ENCODE measurements around the gene STAT4. TPM values are rescaled to one million over a fixed set of nuclear protein-coding genes. Genes with fewer than 3 reads are reported as not detected.

Gene STAT4
- total RNA-seq, 1 experiment from 2014 or later, result 0.33 TPM

DNA sequence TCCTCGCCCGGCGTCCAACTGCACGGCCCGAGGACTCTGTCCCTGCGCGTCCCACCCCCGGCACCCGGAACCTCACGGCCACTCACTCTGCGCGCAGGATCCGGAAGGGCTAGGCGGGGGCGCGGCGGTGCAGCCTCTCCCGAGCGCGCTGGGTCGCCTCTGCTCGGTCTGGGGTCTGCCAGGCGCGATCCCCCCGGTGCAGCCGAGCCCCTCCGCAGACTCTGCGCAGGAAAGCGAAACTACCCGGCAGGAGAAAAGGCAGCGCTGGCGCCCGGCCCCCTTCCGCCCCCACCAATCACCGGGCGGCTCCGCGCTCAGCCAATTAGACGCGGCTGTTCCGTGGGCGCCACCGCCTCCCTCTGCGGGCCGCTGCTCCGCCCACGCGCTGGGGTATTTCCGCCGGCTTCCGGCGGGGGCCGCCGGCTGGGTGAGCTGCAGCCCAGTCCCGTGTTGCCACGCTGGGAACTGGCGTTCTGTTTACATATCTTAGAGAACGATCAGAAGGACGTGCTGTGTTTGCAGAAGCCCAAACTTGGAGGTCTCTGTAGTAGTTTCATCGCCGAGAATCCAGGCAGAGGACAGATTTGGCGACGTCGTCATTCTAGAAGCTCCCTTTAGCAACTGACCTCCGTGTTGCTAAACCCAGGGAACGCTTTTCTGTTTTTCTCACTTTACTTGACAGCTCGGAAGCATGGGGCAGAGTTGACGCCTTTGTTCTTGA is 136.7 kb downstream of the STAT4 start, which contains the start of gene STAT1:
Gene STAT1 (minus strand): TSS at position 240 of the 721 bp plus-strand sequence. CDS start 4,168 bp downstream, outside the sequence.
- peak; percentile 95 for DNase-seq
- H3K14ac ChIP-seq (ENCODE audit: insufficient read depth, low read length), result 0 out of 2 replicates have a peak within 1 kb of the TSS, but pooled peaks have one; percentile 59
- H3T11ph ChIP-seq (ENCODE audit: low read length), result no peak within 1 kb of the TSS
- H4K8ac ChIP-seq (replicated peaks; ENCODE audit: insufficient read length, low read depth, low read length), result no peak within 1 kb of the TSS
- H3K56ac ChIP-seq (ENCODE audit: insufficient read length, low read depth, low read length), result no peak within 1 kb of the TSS
- peak within 1 kb of the TSS; percentile 14 for H3K27ac ChIP-seq (ENCODE audit: insufficient read length, low read depth, low read length)
- H3K4me3 Mint-ChIP-seq, result no peak within 1 kb of the TSS
- H3K9me3 ChIP-seq (ENCODE audit: control insufficient read depth, low read depth, low read length), result no peaks in the 10 kb centered on the region
- H2BK5ac ChIP-seq (ENCODE audit: insufficient read length, low read length), result no peak within 1 kb of the TSS
- peaks cover 9% of the 10 kb centered on the region for H3K27me3 Mint-ChIP-seq (ENCODE audit: low read depth)
- H3K23ac ChIP-seq (ENCODE audit: insufficient read length, low read depth, low read length), result no peak within 1 kb of the TSS
- no peak within 1 kb of the TSS for H2BK20ac ChIP-seq (ENCODE audit: low read depth, low read length, poor library complexity, severe bottlenecking)
- H2AK5ac ChIP-seq (ENCODE audit: insufficient read length, low read length), result no peak within 1 kb of the TSS
- peak within 1 kb of the TSS; percentile 66 for H3K9ac ChIP-seq (ENCODE audit: extremely low read depth, insufficient read length, low read length)
- H3K18ac ChIP-seq (ENCODE audit: insufficient read length, low read depth, low read length), result peak within 1 kb of the TSS; percentile 23
- no peak within 1 kb of the TSS for H3K27ac Mint-ChIP-seq
- H3K36me3 Mint-ChIP-seq (ENCODE audit: insufficient read depth in 1 of 3, low read depth in 3 of 3), result peaks cover 0 to 13% (median 4%) of the 10 kb centered on the region in 3 experiments; a peak in 3 of 7 replicates
- peaks cover 7% of the 10 kb centered on the region for H3K23me2 ChIP-seq (ENCODE audit: insufficient read length, low read depth, low read length, poor library complexity, severe bottlenecking)
- H4K20me1 ChIP-seq (ENCODE audit: control insufficient read depth, insufficient read depth, insufficient read length), result no peaks in the 10 kb centered on the region
- no peaks in the 10 kb centered on the region for H3K79me1 ChIP-seq (ENCODE audit: insufficient read depth, low read depth, low read length, poor library complexity, severe bottlenecking)
- no peak within 1 kb of the TSS for H2AFZ ChIP-seq (ENCODE audit: low read length)
- no peak within 1 kb of the TSS for H4K91ac ChIP-seq (ENCODE audit: insufficient read length, low read depth, low read length)
- peaks cover 2% of the 10 kb centered on the region; the same call in 1 of the 2 replicates for H3K79me2 ChIP-seq (ENCODE audit: insufficient read depth, low read length)
- no peak within 1 kb of the TSS for H2BK15ac ChIP-seq (ENCODE audit: low read depth, low read length)
- no peaks in the 10 kb centered on the region for H3K4me1 Mint-ChIP-seq
- TF ChIP-seq CTCF (conservative IDR thresholded peaks at IDR 0.05), result no peak
- no peak within 1 kb of the TSS for H2BK12ac ChIP-seq (ENCODE audit: insufficient read length, low read depth, low read length)
- H2BK120ac ChIP-seq (ENCODE audit: low read depth, low read length, poor library complexity, severe bottlenecking), result no peak within 1 kb of the TSS
- peak within 1 kb of the TSS; percentile 90 for H3K4me2 ChIP-seq (ENCODE audit: insufficient read depth, insufficient read length, low read length)
- H3K9me3 Mint-ChIP-seq, result peaks cover 0 to 4% of the 10 kb centered on the region in 2 experiments; a peak in 1 of 5 replicates
- 0 out of 2 replicates have a peak, but pooled peaks cover 2% of the 10 kb centered on the region for H3K4me1 ChIP-seq (ENCODE audit: insufficient read depth, low read length)
- H3K4ac ChIP-seq (ENCODE audit: low read depth, low read length), result no peak within 1 kb of the TSS
- peaks cover 3% of the 10 kb centered on the region; the same call in 1 of the 2 replicates for H3K27me3 ChIP-seq (ENCODE audit: insufficient read depth, low read length)
- no CpG with 5 or more reads among the region's 68 CpGs for WGBS (ENCODE audit: extremely low coverage, insufficient read length, low lambda C conversion rate)
- H4K5ac ChIP-seq (ENCODE audit: insufficient read length, low read depth, low read length), result no peak within 1 kb of the TSS
